ENCODE results near the gene RHPN2. TPM values are rescaled to one million over a fixed set of nuclear protein-coding genes. Genes with fewer than 3 reads are reported as not detected.

The RHPN2 gene
- total and polyA plus RNA-seq, 2 of the 8 experiments (the other 6 are each of a cell fraction or from before 2014, with no cell fraction given): 22.8 to 31.1 TPM

- Histone ChIP-seq H3K4me2 (ENCODE audit: insufficient read depth in 1 of 2, low read depth in 2 of 2, low read length in 2 of 2) (no peak overlapping the region), H3K27ac (ENCODE audit: low read depth, low read length) (no peak overlapping the region), H3K18ac (ENCODE audit: extremely low read depth, low read length) (no peak overlapping the region), H2AFZ (ENCODE audit: low read length) (no peak overlapping the region), H3K79me1 (ENCODE audit: low read depth, low read length) (no peaks in the 10 kb centered on the region), H3K56ac (replicated peaks; ENCODE audit: insufficient read length, low read depth, low read length) (no peak overlapping the region), H2AK5ac (ENCODE audit: low read depth, low read length) (no peak overlapping the region), H4K91ac (replicated peaks; ENCODE audit: insufficient read length, low read length) (no peak overlapping the region), H3K9ac (replicated peaks in 1 of 4; ENCODE audit: extremely low read depth in 1 of 4, low read depth in 3 of 4, low read length in 3 of 4) (no peak overlapping the region), H3K4ac (replicated peaks; ENCODE audit: insufficient read length, low read depth, low read length) (no peak overlapping the region), H3K23ac (ENCODE audit: insufficient read length) (no peak overlapping the region), H3K14ac (ENCODE audit: insufficient read length) (no peak overlapping the region), H3K79me2 (ENCODE audit: control insufficient read depth in 1 of 2, insufficient read depth in 2 of 2, low read length in 2 of 2) (peaks cover 0 to 7% of the 10 kb centered on the region in 2 experiments; a peak in 2 of 4 replicates), H3K4me1 (replicated peaks in 1 of 4; ENCODE audit: control insufficient read depth in 3 of 4, insufficient read depth in 4 of 4, low read length in 3 of 4) (peaks cover 4 to 20% (median 13%) of the 10 kb centered on the region in 4 experiments), H4K20me1 (replicated peaks in 1 of 2; ENCODE audit: control insufficient read depth in 1 of 2, insufficient read depth in 2 of 2, low read length in 2 of 2) (no peaks in the 10 kb centered on the region), H2BK120ac (replicated peaks; ENCODE audit: low read depth, low read length) (no peak overlapping the region), H3K36me3 (ENCODE audit: control insufficient read depth in 2 of 4, insufficient read depth in 4 of 4, low read length in 3 of 4) (peaks cover 0 to 14% (median 1%) of the 10 kb centered on the region in 4 experiments; a peak in 3 of 8 replicates), H3K27me3 (replicated peaks in 1 of 4; ENCODE audit: control insufficient read depth in 3 of 4, extremely low read depth in 1 of 4, insufficient read depth in 3 of 4, low read length in 3 of 4) (no peaks in the 10 kb centered on the region), H2BK20ac (ENCODE audit: low read length) (no peak overlapping the region), H2BK15ac (ENCODE audit: low read length) (no peak overlapping the region), H3K9me3 (ENCODE audit: insufficient read depth in 2 of 2, low read depth in 1 of 2, low read length in 1 of 2) (no peaks in the 10 kb centered on the region; a peak in 1 of 4 replicates), H3K23me2 (ENCODE audit: low read depth, low read length) (no peaks in the 10 kb centered on the region; the same call in 1 of the 2 replicates), H3K4me3 (ENCODE audit: extremely low read depth in 1 of 4, insufficient read depth in 2 of 4, low read depth in 3 of 4, low read length in 4 of 4) (no peak overlapping the region), H2BK12ac (ENCODE audit: low read depth, low read length) (no peak overlapping the region), H4K8ac (ENCODE audit: extremely low read depth, insufficient read depth, low read length) (no peak overlapping the region), H2BK5ac (ENCODE audit: low read depth, low read length) (no peak overlapping the region), H4K5ac (ENCODE audit: insufficient read length, low read depth, low read length) (no peak overlapping the region)
- WGBS, 2 experiments (ENCODE audit: extremely low coverage in 1 of 2, insufficient coverage in 1 of 2, insufficient read length in 1 of 2, insufficient replicate concordance in 2 of 2, low coverage in 1 of 2, low lambda C conversion rate in 2 of 2, missing lambda C conversion rate in 1 of 2): 92% methylated on average over 8 of the region's 8 CpGs; no CpG with 5 or more reads in 1 of the 2 experiments
- no peak for FAIRE-seq
- TF ChIP-seq BRCA1 (IDR thresholded peaks at IDR 0.05; ENCODE audit: low read depth, low read length) (no peak), ATF3 (IDR thresholded peaks at IDR 0.05; ENCODE audit: insufficient read depth, low read depth, low read length) (no peak), BCL11A (IDR thresholded peaks at IDR 0.05; ENCODE audit: low read depth in 2 of 2, low read length in 2 of 2) (no peak)
- ChIA-PET CTCF (ENCODE audit: partially characterized antibody) (interaction anchor here (1.1 to 2.6 kb wide), 4 partner anchors 7 to 48 kb away, joined by 3 to 26 read pairs (median 6); no protein-coding TSS in a partner anchor), POLR2A (ENCODE audit: partially characterized antibody) (no interaction called here)
- no peak for DNase-seq (ENCODE audit: low read depth in 1 of 2, low spot score in 2 of 2)
Measured at GRCh38 chr19:33024398-33024797, 40.3 kb downstream of the RHPN2 start.
